Measurements from ENCODE around the gene CHPF. TPM values are rescaled to one million over a fixed set of nuclear protein-coding genes. Genes with fewer than 3 reads are reported as not detected.

Gene CHPF
- total RNA-seq, 2 experiments from 2014 or later, result 24.1 to 33.0 TPM

DNA sequence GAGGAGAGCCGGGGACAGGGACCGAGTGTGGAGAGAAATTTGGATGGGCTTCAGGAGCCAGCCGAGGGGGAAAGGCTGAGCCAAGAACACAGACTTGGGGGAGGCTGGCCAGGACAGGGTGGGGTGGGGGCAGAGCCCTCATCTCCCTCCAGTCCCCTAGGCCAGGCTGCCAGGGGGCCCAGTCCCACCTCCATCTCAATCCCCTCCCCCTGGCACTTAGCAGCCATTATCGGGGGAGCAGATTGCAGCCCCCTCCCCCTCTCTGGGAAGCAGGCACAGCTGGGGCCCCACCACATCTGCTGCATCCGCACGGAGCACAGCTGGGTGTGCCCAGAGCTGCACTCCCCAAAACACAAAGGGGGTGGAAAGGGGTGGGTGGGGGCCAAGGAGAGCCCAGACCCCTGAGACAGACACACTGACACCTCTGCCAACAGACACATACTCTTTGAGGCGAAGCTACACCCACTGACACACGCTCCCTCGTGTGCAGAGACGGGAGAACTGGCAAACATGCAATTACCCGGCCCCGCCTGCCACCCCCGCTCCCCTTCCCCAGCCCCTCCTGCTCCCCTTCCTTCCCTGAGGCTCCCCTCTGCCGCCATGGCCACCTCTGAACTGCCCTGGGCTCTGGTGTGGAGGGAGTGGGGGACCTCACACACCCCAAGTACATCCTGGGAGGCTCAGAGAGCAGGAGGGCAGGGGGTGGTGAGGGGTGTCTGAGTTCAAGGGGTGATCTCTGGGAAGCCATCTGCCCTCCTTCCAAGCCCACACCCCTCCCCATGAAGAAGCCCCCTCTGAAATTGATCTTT, 34.4 kb downstream of the CHPF start:
- intact Hi-C loops (cut with micrococcal nuclease; ENCODE audit: unreplicated experiment), result no loop called here
- no TSS peak for BruUV-seq (replicated peaks)
- DNase-seq (ENCODE audit: low spot score), result no peak
- Histone ChIP-seq H3K9me3 (ENCODE audit: low read length) (no peaks in the 10 kb centered on the region), H2AFZ (ENCODE audit: low read length) (no peak overlapping the region), H4K20me1 (ENCODE audit: insufficient read depth, low read length) (no peaks in the 10 kb centered on the region), H3K36me3 (ENCODE audit: insufficient read depth, low read length) (no peaks in the 10 kb centered on the region), H3K9me2 (ENCODE audit: insufficient read depth, low read length) (no peaks in the 10 kb centered on the region), H3K4me3 (ENCODE audit: low read depth, low read length, poor library complexity, severe bottlenecking) (no peak overlapping the region), H3K79me2 (ENCODE audit: insufficient read depth, low read depth, low read length) (no peaks in the 10 kb centered on the region), H3K27ac (ENCODE audit: low read depth, low read length, poor library complexity, severe bottlenecking) (no peak overlapping the region), H3K4me1 (ENCODE audit: insufficient read depth, low read length, poor library complexity, severe bottlenecking) (peaks cover 10% of the 10 kb centered on the region), H3K4me2 (ENCODE audit: low read length) (no peak overlapping the region)
- CTCF ChIA-PET (ENCODE audit: unreplicated experiment), result interaction anchor here (0.6 kb wide), 1 partner anchor 88 kb away, joined by 5 read pairs; no protein-coding TSS in a partner anchor
- POLR2A ChIA-PET, result no interaction called here
- TF ChIP-seq CTCF (conservative IDR thresholded peaks at IDR 0.05; ENCODE audit: low read length) (no peak), EZH2phosphoT487 (IDR thresholded peaks at IDR 0.05; ENCODE audit: borderline replicate concordance, low read depth, low read length) (no peak)

DNA sequence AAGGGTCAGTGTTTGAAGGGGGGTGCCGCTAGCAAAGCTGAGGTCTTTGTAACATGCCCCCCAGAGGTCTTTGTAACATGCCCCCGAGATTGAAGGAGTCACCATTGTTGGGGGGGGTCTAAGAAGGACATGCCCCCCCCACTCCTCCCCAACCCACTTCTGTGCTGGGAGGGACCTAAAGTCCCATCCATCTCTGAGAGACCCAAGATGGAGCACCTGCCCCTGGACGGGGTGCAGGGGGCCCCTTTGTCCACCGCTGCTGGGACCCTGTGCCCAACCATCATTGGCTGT, 35.2 kb downstream of the CHPF start:
- Histone ChIP-seq H3K9me3 (ENCODE audit: low read length) (no peaks in the 10 kb centered on the region), H3K4me1 (ENCODE audit: insufficient read depth, low read length, poor library complexity, severe bottlenecking) (peaks cover 10% of the 10 kb centered on the region), H3K9me2 (ENCODE audit: insufficient read depth, low read length) (no peaks in the 10 kb centered on the region), H3K36me3 (ENCODE audit: insufficient read depth, low read length) (no peaks in the 10 kb centered on the region), H3K4me3 (ENCODE audit: low read depth, low read length, poor library complexity, severe bottlenecking) (no peak overlapping the region), H2AFZ (ENCODE audit: low read length) (no peak overlapping the region), H4K20me1 (ENCODE audit: insufficient read depth, low read length) (no peaks in the 10 kb centered on the region), H3K79me2 (ENCODE audit: insufficient read depth, low read depth, low read length) (no peaks in the 10 kb centered on the region), H3K27ac (ENCODE audit: low read depth, low read length, poor library complexity, severe bottlenecking) (no peak overlapping the region), H3K4me2 (ENCODE audit: low read length) (no peak overlapping the region)
- no peak for TF ChIP-seq CTCF (conservative IDR thresholded peaks at IDR 0.05; ENCODE audit: low read length)
- no peak for TF ChIP-seq EZH2phosphoT487 (IDR thresholded peaks at IDR 0.05; ENCODE audit: borderline replicate concordance, low read depth, low read length)
- DNase-seq (ENCODE audit: low spot score), result no peak
- intact Hi-C loops (cut with micrococcal nuclease; ENCODE audit: unreplicated experiment), result no loop called here
- CTCF ChIA-PET (ENCODE audit: unreplicated experiment), result no interaction called here
- POLR2A ChIA-PET, result no interaction called here
- BruUV-seq (replicated peaks), result no TSS peak

All from OCI-LY7 (cell line).